HG02970 (cell line): ENCODE data around the gene FAM78A.

Source experiments
- ATAC-seq: cut with Tn5 transposase; IDR thresholded peaks from one replicate; pipeline ENCODE4 v1.9.1; 2021; ENCODE audit warnings: mild to moderate bottlenecking, moderate library complexity, moderate number of reproducible peaks; ENCODE audit not compliant: unreplicated experiment, low FRiP score

FAM78A gene

GRCh38 chr9:131240047-131240921 is 36.0 kb downstream of the FAM78A start:
- ATAC-seq = no peak

- no peak for ATAC-seq
These were observed 36.9 kb downstream of the FAM78A start for GRCh38 chr9:131239161-131239975.

GRCh38 chr9:131238402-131239021 is 37.8 kb downstream of the FAM78A start:
- ATAC-seq = peak; percentile 13

GRCh38 chr9:131237931-131238401 is 38.3 kb downstream of the FAM78A start:
- ATAC-seq = peak; percentile 60

GRCh38 chr9:131237291-131237690 is 39.0 kb downstream of the FAM78A start:
- ATAC-seq = no peak

- no peak for ATAC-seq
These were observed 39.5 kb downstream of the FAM78A start for GRCh38 chr9:131236761-131237160.

- ATAC-seq = no peak
These were observed 40.1 kb downstream of the FAM78A start for GRCh38 chr9:131236161-131236560.

GRCh38 chr9:131235480-131235851 is 40.8 kb downstream of the FAM78A start:
- no peak for ATAC-seq

- ATAC-seq = no peak
These were observed 41.4 kb downstream of the FAM78A start for GRCh38 chr9:131234799-131235479.

- no peak for ATAC-seq
These were observed 42.3 kb downstream of the FAM78A start for GRCh38 chr9:131233995-131234394.

GRCh38 chr9:131233556-131233955 is 42.8 kb downstream of the FAM78A start:
- no peak for ATAC-seq

- ATAC-seq = no peak
These were observed 47.3 kb downstream of the FAM78A start for GRCh38 chr9:131228988-131229387.

- no peak for ATAC-seq
These were observed 48.3 kb downstream of the FAM78A start for GRCh38 chr9:131227959-131228460.

- no peak for ATAC-seq
These were observed 49.0 kb downstream of the FAM78A start for GRCh38 chr9:131227112-131227958.

- ATAC-seq = no peak
These were observed 50.1 kb downstream of the FAM78A start for GRCh38 chr9:131226226-131226625.

GRCh38 chr9:131222460-131222859 is 53.9 kb downstream of the FAM78A start:
- ATAC-seq = no peak

- no peak for ATAC-seq
These were observed 55.8 kb downstream of the FAM78A start for GRCh38 chr9:131220485-131220884.

GRCh38 chr9:131218370-131218769 is 57.9 kb downstream of the FAM78A start:
- no peak for ATAC-seq

- no peak for ATAC-seq
These were observed 58.8 kb downstream of the FAM78A start for GRCh38 chr9:131217331-131218031.
